GM21381 (cell line): ENCODE results near the gene ARHGEF12.
"Not testable (repeated sequence)": the region's sequence is repeated elsewhere in the genome, so short reads cannot be mapped to it uniquely, and the experiment has no call there.

Experiments
- ATAC-seq: cut with Tn5 transposase; IDR thresholded peaks from one replicate; pipeline ENCODE4 v1.9.1; 2021; ENCODE audit warnings: mild to moderate bottlenecking, moderate library complexity; ENCODE audit not compliant: unreplicated experiment

The ARHGEF12 gene

DNA sequence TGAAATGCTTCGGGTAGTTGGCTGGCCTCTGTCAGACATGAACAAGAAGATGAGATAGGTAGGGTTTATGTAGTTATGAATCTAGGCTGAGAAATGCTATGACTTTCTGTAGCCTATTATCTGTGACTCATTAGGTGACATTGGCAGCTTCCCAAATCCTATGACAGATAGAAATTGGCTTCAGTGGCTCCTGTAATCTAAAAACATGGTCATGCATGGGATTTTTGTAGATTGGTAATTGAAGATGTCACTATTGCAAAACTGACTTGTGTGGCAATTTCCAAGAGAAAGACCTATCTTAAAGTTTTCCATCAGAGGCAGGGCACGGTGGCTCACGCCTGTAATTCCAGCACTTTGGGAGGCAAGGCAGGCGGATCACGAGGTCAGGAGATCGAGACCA lies 145.9 kb downstream of the ARHGEF12 start:
- ATAC-seq, result no peak

DNA sequence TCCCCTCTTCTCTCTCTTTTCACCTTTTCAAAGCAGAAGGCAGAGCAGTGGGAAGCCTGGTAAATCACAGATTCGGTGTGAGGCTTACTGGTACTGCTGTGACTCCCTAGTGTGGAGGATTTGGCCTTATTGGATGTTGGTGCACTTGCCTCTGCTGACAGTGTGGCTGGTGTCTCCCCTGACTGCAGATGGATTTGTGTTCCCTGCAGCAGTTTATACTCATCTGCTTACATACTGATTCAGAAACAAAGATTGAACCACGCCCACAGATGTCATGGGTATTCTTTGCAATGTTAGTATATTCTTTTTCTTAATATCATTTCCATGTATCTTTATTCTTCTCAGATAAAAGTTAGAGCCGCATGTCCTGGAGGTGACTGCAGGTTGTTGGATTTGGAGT lies 148.5 kb downstream of the ARHGEF12 start:
- ATAC-seq, result no peak

DNA sequence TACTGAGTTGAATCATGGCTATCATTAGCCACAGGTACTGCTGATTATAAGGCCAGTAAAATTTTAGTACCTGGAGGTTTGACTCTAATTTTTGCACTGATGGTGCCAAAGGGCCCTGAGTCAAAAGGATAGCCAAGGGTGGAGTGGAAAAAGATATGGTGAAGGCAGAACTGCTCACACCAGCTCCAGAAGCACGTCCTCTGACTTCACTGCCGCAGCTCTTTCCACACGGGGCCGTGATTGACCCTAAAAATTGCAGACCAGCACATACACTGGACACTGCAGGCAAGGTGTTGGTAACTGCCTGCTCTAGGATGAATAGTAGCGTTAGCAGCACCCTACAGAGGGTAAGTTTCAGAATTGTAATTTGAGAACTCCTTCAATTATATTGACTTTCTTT lies 149.9 kb downstream of the ARHGEF12 start:
- no peak for ATAC-seq

DNA sequence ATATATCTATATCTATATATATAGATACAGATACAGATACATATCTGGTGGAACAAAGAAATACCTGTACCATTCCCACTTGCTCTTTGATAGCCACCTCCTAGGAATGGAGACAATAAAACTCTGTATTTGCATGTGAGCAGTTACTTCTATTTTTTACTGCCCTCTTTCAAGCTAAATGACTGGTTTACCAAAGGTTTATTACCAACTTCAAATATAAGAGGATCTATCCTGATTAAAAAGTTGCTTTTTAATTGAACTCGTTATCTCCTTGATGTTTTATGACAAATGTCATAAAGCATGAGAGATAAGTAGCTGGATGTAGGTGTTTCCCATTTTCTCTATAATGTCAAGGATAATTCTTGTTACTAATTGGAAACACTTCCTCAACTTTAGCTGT lies 153.6 kb downstream of the ARHGEF12 start:
- no peak for ATAC-seq

DNA sequence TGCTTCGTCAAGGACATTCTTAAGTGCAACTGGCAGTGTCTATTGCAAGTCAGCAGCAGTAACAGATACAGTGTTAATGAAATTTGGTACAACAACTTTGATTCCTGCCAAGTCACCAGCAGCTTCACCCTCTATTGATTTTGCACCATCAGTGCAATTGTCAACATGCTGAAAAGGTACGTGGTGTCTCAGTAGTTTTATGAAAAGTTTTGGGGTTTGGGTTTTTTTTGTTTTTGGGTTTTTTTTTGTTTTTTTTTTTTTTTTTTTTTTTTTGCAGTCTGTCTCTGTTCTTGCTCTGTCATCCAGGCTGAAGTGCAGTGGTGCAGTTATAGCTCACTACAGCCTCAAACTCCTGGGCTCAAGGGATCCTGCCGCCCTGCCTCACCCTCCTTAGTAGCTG lies 156.3 kb downstream of the ARHGEF12 start:
- no peak for ATAC-seq

DNA sequence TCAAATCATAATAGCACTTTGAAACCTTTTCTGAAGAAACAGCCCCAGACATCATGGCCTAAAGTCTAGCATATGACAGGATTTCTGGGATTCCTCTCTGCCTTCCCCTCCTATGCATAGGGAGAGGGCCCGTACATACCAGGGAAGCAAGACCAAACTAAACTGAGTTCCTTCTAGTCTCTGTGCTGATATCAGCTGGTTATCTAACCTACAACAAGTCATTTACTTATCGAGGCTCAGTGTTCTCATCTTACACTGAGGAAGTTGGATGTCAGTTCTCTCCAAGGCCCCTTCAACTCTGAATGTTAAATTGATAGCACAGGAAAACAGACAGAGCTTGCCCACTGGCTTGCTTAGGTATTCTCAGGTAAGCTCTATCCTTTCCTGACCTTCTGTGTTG lies 158.4 kb downstream of the ARHGEF12 start:
- ATAC-seq, result no peak

DNA sequence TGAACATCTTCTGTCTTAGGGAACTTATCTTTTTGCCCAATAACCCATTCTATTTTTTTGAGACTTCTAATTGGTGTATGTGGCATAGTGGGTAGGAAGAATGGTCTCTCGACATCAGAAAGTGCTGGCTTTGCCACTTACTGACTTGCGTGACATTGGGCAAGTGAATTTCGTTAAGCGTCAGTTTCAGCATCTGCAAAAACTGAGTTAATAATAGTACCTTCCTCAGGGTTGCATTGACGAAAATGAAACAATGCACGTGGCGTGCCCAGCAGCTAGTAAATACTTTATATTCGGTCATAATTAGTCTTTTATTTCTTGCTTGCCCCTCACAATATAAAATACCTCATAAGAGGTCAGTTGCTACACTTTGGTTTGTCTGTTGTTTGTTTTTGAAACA lies 162.9 kb downstream of the ARHGEF12 start:
- no peak for ATAC-seq

DNA sequence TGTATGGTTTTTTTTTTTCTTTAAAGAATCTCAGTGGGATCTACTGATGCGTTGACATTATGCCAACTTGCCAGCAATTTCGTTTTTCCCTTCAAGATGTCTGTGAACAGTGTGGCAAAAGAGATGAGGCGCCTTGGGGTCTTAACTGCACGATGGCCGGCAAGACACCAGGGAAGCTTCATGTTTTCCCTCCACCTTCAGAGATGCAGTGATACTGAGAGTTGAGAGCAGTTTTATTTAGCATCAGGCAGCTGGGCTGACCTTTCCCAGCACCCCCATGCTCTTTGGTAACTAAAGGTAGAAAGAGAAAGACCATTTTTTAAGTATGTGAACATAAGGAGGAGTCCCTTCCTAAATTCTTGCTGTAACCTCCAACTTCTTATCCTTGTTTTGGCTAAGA lies 163.6 kb downstream of the ARHGEF12 start:
- no peak for ATAC-seq

DNA sequence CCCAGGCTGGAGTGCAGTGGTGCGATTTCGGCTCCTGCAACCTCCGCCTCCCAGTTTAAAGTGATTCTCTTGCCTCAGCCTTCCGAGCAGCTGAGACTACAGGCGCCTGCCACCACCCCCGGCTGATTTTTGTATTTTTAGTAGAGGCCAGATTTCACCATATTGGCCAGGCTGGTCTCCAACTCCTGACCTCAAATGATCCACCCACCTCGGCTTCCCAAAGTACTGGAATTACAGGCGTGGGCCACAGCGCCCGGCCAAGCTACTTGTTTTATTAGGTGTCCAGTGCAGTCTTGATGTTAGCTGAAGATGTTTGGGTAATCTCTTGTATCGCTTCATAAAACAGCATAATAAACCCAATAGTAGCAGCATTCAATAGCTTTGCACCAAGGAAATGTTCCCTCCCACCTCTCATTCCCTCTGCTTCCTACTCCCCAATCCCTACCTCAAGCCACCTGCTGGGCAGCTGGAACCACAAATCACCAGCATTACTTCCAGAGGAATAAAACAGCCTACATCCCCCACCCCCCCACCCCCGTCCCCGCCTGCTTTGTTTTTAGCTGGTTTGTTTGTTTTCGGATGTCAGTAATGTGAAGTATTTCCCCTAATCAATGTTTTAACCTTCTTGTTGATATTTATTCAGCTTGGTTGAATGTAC lies 164.3 kb downstream of the ARHGEF12 start:
- no peak for ATAC-seq

DNA sequence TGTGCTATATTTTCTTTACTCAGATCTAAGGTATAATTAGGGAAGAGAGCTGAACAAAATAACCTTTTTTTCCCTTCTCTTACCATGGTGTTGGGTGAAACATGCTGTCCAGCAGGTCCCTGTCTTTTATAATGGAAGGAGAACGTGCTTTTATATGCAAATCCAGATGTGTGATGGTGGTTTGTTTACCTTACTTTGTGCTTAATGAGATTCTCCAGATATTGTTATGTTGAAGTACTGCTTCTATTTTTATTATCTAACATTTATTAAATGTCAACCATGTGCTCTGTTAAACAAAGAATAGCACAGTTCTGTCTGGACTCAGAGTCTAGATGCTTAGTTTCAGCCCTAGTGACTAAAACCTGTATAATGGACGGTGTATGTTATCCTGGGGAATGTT lies 165.2 kb downstream of the ARHGEF12 start:
- no peak for ATAC-seq

DNA sequence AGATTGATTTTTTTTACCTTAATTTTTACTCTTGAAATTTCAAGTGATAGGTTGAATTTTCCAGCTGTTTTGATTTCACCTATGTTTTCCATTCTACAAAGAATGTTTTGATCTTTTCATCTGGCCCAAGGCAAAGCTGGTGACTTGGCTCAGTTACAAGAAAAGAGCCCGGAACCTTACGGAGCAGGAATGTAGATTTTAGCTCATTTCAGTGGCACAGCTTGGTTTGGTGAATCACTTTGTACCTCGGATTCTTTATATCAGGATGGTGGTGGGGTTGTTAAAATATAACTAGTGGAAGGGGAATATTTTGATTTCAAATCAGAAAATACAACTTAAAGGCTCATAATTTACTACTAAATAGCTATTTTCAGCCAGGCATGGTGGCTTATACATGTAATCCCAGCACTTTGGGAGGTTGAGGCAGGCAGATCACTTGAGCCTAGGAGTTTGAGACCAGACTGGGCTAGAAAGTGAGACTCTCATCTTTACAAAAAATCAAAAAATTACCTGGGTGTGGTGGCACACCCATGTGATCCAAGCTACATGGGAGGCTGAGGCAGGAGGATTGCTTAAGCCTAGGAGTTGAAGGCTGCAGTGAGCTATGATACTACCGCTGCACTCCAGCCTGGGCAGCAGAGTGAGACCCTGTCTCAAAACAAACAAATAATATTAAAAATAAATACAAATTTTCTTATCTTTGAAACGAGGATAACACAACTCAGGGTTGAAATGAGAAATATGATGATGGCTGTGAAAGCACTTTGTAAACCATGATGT lies 166.0 kb downstream of the ARHGEF12 start:
- no peak for ATAC-seq

DNA sequence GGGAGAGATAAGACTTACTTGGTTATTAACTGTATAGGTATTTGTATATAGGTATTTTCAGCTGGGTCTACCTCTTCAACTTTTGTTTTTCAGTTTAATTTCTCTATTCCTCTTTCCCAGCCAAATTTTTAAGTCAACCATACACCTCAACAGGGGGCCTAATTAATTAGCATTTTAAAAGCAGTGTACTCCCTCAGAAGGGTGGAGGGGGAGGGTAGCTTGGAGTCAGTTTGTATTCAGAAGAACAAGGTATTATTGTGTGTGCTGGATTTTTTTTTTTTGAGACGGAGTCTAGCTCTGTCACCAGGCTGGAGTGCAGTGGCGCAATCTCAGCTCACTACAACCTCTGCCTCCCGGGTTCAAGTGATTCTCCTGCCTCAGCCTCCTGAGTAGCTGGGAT lies 167.3 kb downstream of the ARHGEF12 start:
- not testable (repeated sequence) for ATAC-seq

DNA sequence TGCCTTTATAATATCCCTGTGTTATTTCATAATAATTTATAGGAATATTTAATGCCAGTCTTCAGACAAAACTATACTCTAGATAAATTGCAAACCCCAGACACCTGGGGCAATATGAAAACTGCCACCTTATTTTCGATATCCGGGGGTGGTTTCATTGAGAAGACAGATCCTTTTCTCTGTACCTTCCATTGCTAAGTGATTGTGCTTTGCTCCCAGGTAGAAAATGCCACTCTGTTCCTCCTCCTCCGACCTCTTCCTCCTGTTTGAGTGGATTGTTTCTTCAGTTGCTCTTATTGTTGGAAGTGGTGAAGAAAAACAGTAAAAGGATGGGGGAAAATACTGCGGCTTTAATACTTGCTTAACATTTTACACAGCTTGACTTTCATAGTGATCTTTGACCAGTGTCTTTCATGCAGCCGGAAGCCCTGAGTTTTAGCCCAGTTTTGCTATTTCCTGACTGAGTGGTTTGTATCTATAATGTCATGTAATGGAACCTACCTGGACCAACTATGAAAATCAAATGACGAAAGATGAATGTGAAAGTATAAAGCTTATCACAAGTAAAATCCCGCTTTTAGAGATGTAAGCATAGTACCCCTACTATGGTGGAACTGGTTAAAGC lies 169.7 kb downstream of the ARHGEF12 start:
- no peak for ATAC-seq

DNA sequence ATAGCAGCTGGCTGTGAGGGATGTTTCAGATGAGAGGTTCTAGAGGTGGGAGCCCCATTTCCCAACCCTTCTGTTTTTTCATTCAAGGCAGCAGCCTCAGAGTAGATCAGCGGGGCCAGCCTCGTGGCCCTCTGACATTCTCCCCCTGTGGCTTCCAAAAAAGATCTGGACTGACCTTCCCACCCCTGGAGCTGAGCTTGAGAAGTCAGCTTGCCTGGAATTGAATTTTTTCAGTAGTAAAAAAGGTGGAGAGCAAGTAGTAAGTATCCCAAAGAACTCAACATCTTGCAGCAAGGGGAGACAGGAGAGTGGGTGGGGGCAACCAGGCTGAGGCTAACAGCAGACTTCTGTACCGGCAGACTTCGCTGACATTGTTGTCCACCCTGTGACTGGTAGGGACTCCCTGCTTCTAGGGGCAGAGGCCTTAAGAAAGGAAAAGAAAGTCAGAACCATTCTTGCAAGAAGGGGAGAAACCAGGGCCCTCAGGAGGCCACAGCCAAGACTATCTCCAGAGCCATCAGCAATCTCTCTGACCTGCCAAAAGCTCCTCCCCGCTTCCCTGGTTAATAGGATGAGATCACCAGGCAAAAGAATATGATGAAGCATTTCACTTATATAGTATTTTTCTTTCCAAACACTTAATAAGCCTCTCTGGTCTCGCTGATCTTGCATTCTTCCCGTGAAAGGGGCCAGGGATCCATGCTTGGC lies 173.3 kb downstream of the ARHGEF12 start:
- ATAC-seq, result no peak

DNA sequence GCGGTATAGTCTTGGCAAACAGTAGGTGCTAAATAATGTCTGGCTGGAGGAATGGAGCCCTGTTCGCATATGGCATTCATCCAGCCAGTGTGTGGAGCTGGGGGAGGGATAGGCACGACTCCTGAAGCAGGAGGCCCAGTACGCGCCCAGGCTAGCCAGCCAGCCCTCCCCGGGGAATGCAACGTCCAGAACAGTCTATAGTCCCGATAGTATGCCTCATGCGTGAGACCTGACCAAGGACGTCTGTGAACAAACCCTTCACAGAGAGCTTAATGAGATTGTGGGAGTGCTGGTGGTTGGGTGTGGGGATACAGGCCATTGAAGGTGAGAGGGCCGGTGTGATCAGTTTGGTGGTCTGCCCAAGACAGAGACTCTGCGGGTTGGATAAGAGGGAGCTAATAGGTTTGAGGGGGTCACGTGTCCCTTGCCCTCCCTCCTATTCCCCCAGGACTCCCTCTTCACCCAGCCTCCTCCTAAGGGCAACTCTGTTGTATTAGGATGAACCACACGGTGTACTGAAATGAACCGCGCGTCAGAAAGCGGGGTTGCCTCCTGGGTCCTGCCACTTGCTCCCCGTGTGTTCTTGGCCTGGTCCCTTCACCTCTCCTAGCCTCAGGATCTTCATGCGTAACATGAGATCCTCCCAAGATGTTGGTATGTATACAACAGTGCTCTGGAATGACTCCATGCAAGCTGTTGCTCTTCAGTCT lies 174.3 kb downstream of the ARHGEF12 start:
- peak; percentile 6 for ATAC-seq

DNA sequence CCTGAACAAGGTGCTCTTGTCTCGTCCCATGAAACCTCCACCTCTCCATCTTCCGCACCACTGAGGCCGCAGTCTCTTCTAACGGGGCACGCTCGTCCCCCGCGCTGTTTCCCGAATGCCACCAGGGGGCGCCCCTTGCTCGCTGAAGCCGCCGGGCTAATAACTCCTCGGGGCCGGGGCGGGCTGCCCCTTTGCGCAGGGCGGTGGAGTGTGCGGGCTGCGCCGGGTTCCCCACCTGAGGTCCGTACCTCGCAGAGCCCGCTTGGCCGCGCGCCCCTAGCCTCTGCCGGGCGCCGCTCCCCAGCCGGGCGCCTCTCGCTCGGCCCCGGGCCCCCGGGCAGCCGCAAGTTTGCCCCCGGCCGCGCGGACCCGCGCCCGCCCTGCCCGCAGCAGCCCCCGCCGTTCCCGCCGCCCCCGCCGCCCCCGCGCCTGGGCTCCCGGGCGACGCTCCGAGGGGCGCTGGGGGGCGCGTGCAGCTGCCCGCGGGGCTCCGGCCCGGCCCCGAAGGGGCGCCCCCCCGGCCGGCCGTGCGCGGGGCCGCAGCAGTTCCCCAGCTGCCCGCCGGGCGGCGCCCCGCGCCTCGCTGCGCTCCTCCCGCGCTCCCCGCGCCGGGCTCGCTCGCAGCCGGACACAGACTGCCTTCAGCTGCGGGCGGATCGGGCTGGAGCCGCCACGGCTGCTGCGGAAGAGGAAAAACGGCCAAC lies 175.1 kb downstream of the ARHGEF12 start, which contains the start of gene GRIK4:
Gene GRIK4, plus strand, starts transcription at position 633 of the 704 bp plus-strand sequence. CDS start 148,571 bp downstream, outside the sequence.
- peak; percentile 89 for ATAC-seq

DNA sequence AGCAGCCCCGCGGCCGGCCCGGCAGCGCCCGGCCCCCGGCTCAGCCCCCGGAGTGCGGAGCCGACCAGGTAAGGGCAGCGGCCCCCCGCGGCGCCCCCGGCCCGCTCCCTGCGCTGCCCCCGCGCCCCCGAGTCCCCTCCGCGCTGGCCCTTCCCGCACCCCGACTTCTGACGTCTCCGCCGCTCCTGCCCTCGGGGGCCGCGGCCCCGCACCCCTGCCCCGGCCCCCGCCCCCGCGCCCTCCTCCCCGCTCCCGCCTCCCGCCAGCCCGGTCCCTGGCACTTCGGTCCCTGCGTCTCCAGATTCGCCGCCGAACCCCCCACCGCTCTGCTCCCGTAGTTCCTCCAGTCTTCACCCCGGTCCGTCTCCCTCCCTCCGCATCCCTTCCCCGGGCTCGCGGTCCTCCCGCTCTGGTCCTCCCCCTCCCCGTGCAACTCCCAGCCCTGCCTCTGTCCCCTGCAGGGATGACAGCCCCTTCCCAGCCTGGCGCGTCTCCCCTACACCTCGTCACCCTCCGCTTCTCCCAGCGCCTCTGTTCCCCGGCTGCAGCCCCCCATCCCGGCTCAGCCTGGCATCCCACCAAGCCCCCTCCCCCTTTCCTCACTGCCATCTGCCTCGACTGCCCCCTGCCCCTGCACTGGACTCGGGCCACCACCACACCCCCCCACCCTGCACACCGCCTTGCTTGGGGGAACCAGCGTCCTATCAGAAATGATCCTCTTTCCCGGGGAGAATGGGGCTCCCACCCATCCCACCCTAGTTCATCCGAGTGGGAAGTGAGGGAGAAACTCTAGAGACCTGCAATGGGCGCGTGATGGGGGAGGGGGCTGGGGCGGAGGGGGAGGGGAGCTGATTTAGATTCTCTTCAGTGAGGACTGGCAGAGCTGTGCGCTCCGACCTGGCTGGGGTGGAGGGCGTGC lies 175.9 kb downstream of the ARHGEF12 start:
- no peak for ATAC-seq

DNA sequence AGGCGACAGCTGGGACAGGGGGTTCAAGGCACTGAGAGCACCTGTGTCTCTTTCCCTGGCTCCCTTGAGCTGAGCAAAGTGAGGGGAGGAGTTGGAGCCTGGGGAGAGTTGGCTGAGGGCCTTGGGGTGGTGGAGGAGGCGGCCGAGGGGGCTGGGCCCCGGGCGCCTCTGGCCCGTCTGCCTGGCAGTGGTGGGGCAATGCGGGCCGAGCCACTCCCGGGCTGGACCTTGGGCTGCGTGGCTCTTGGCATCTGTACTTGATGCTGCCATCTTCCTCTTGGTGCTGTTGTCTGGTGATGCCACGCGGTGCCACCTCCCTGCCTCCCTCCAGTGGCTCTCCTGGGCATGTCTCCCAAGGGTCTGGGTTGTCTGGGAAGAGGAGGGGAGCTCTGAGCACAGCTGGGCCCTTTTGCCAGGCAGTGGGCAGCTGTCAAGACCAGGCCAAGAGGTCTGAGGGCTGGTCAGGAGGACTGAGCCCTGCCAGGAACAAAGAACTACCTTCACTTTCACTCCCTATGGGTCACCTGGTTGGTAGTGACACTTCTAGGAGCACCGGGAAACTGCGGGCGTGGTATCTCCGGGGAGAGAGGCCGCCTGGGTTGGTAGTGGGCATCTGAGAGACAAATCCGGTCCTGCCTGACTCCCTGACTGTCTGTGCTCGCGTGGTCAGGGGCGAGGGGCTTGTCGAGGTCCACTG lies 176.7 kb downstream of the ARHGEF12 start:
- no peak for ATAC-seq
